Endodermal cell (in vitro differentiated cells): ENCODE measurements around the gene PARP9. TPM values are rescaled to one million over a fixed set of nuclear protein-coding genes. Genes with fewer than 3 reads are reported as not detected.

Experiments
- DNase-seq: peaks from one replicate; pipeline ENCODE4 v3.0.0-alpha.2; 2017
- H3K27ac ChIP-seq: 2 replicates; pipeline ENCODE4 v1.5.1; 2013; ENCODE audit warnings: mild to moderate bottlenecking, low read depth, low read length, moderate library complexity
- H3K27me3 ChIP-seq: 2 replicates; pipeline ENCODE4 v1.6.1; 2013; ENCODE audit warnings: mild to moderate bottlenecking, low read length, moderate library complexity; ENCODE audit not compliant: insufficient read depth, control insufficient read depth, poor library complexity, severe bottlenecking
- H3K36me3 ChIP-seq: 2 replicates; pipeline ENCODE4 v1.7.0; 2013; ENCODE audit warnings: mild to moderate bottlenecking, low read length, moderate library complexity; ENCODE audit not compliant: control insufficient read depth, insufficient read depth
- H3K4me1 ChIP-seq: one replicate; pipeline ENCODE4 v1.7.0; 2013; ENCODE audit warnings: low read length; ENCODE audit not compliant: control insufficient read depth, insufficient read depth
- H3K4me3 ChIP-seq: 2 replicates; pipeline ENCODE4 v1.5.1; 2013; ENCODE audit warnings: mild to moderate bottlenecking, low read length, moderate library complexity
- H3K9ac ChIP-seq: 2 replicates; pipeline ENCODE4 v1.6.1; 2013; ENCODE audit warnings: mild to moderate bottlenecking, low read length, moderate library complexity; ENCODE audit not compliant: poor library complexity, severe bottlenecking; ENCODE audit errors: extremely low read depth
- H3K9me3 ChIP-seq: 2 replicates; pipeline ENCODE4 v1.6.1; 2013; ENCODE audit warnings: mild to moderate bottlenecking, low read length, moderate library complexity; ENCODE audit not compliant: control insufficient read depth
- H3K27ac Mint-ChIP-seq: 2 replicates; pipeline ENCODE4 v1.8.0; 2020; ENCODE audit warnings: mixed read lengths
- H3K27me3 Mint-ChIP-seq: 2 replicates; pipeline ENCODE4 v1.8.0; 2021; ENCODE audit warnings: mild to moderate bottlenecking, mixed read lengths; ENCODE audit not compliant: insufficient read depth
- H3K36me3 Mint-ChIP-seq: 2 replicates; pipeline ENCODE4 v1.8.0; 2020; ENCODE audit warnings: low read depth, mixed read lengths
- H3K4me1 Mint-ChIP-seq: 2 replicates; pipeline ENCODE4 v1.8.0; 2020; ENCODE audit warnings: mixed read lengths
- H3K4me3 Mint-ChIP-seq: 2 replicates; pipeline ENCODE4 v1.8.0; 2020; ENCODE audit warnings: mild to moderate bottlenecking, moderate library complexity, mixed read lengths
- H3K9me3 Mint-ChIP-seq: 2 replicates; pipeline ENCODE4 v1.8.0; 2020; ENCODE audit warnings: mild to moderate bottlenecking, mixed read lengths
- CTCF ChIP-seq: fragments of 200-600 bp; sonication (generic); conservative IDR thresholded peaks from 2 replicates; pipeline ENCODE4 v1.5.0; 2021; ENCODE audit warnings: antibody characterized with exemption, mild to moderate bottlenecking
- WGBS, 2 experiments: methylation state at CpG; one replicate each; pipeline versions ENCODE4 v1.1.5 to v1.1.7; 2013; ENCODE audit warnings: missing lambda C conversion rate in 2 of 2, mixed read lengths in 1 of 2; ENCODE audit not compliant: insufficient coverage in 1 of 2, insufficient read length in 1 of 2; 5-methylcytosine and 5-hydroxymethylcytosine counted together
- total RNA-seq, 2 donors: library from RNA; stranded (reverse); fragmentation: NEBNext Ultra II Directional in 1 of 2; extraction: Animal tissue kit (Norgen Biotek cat#: 25700) in 1 of 2; gene quantifications; 2 replicates in 1 of 2; 3 replicates in 1 of 2; pipeline ENCODE4 v1.2.1, GENCODE V29; 2021

PARP9 gene
- total RNA-seq, 2 donors from 2014 or later = 3.7 to 4.3 TPM

- Histone ChIP-seq H3K27me3 (no peaks in the 10 kb centered on the region), H3K27ac (no peak overlapping the region), H3K4me1 (peaks cover 3% of the 10 kb centered on the region), H3K4me3 (no peak overlapping the region), H3K9me3 (peaks cover 10% of the 10 kb centered on the region), H3K9ac (no peak overlapping the region), H3K36me3 (no peaks in the 10 kb centered on the region)
- Mint-ChIP-seq H3K9me3 (no peaks in the 10 kb centered on the region), H3K4me1 (peaks cover 60% of the 10 kb centered on the region), H3K4me3 (no peak overlapping the region), H3K36me3 (peaks cover 9% of the 10 kb centered on the region), H3K27ac (peak overlapping the region; percentile 38), H3K27me3 (no peaks in the 10 kb centered on the region)
- 100% methylated on average over 2 of the region's 2 CpGs; no CpG with 5 or more reads in 1 of the 2 experiments for WGBS, 2 experiments
- no peak for DNase-seq
- no peak for TF ChIP-seq CTCF
Measured at GRCh38 chr3:122508135-122508914, 55.8 kb downstream of the PARP9 start.

- Mint-ChIP-seq H3K36me3 (peaks cover 9% of the 10 kb centered on the region), H3K4me3 (no peak overlapping the region), H3K4me1 (peaks cover 55% of the 10 kb centered on the region), H3K27ac (no peak overlapping the region), H3K27me3 (no peaks in the 10 kb centered on the region), H3K9me3 (no peaks in the 10 kb centered on the region)
- Histone ChIP-seq H3K27ac (no peak overlapping the region), H3K27me3 (no peaks in the 10 kb centered on the region), H3K36me3 (no peaks in the 10 kb centered on the region), H3K9ac (no peak overlapping the region), H3K9me3 (peaks cover 10% of the 10 kb centered on the region), H3K4me1 (peaks cover 3% of the 10 kb centered on the region), H3K4me3 (no peak overlapping the region)
- DNase-seq = no peak
- WGBS, 2 experiments = 100% methylated on average over 1 of the region's 1 CpG; no CpG with 5 or more reads in 1 of the 2 experiments
- TF ChIP-seq CTCF = no peak
Measured at GRCh38 chr3:122506450-122506849, 57.6 kb downstream of the PARP9 start.

GRCh38 chr3:122505676-122506075 lies 58.4 kb downstream of the PARP9 start:
- Mint-ChIP-seq H3K4me3 (no peak overlapping the region), H3K27me3 (no peaks in the 10 kb centered on the region), H3K27ac (peak overlapping the region; percentile 4), H3K36me3 (peaks cover 9% of the 10 kb centered on the region), H3K9me3 (no peaks in the 10 kb centered on the region), H3K4me1 (peaks cover 52% of the 10 kb centered on the region)
- Histone ChIP-seq H3K9me3 (peaks cover 10% of the 10 kb centered on the region), H3K4me1 (peaks cover 3% of the 10 kb centered on the region), H3K4me3 (peak overlapping the region; percentile 8), H3K9ac (no peak overlapping the region), H3K27me3 (no peaks in the 10 kb centered on the region), H3K36me3 (no peaks in the 10 kb centered on the region), H3K27ac (no peak overlapping the region)
- TF ChIP-seq CTCF = no peak
- no peak for DNase-seq
- 38 to 83% methylated on average over 1 to 2 of the region's 2 CpGs for WGBS, 2 experiments
